OCI-LY7 (cell line): ENCODE data around the gene GRIPAP1.

Experiments
- CTCF ChIP-seq: fragments of 200-600 bp; sonication (generic); conservative IDR thresholded peaks from 2 replicates; pipeline ENCODE4 v1.5.1; 2014; ENCODE audit warnings: mild to moderate bottlenecking, antibody characterized with exemption, low read length, moderate library complexity, mixed read lengths
- EZH2phosphoT487 ChIP-seq: fragments of 200-600 bp; sonication (generic); IDR thresholded peaks from 2 replicates; pipeline ENCODE4 v1.6.1; 2018; ENCODE audit warnings: low read depth, borderline replicate concordance, mild to moderate bottlenecking, mixed run types, antibody characterized with exemption, low read length, moderate library complexity, mixed read lengths

- TF ChIP-seq CTCF: no peak
- no peak for TF ChIP-seq EZH2phosphoT487
These were observed 458 bp downstream of the GRIPAP1 start for GRCh38 chrX:49001521-49002090.
